GM19438 (cell line): ENCODE measurements around the gene MON1B.

ENCODE experiments used
- ATAC-seq: cut with Tn5 transposase; IDR thresholded peaks from one replicate; pipeline ENCODE4 v1.9.1; 2021; ENCODE audit warnings: low read depth; ENCODE audit not compliant: unreplicated experiment

The MON1B gene

GRCh38 chr16:77194295-77195231, 3.6 kb downstream of the MON1B start:
- ATAC-seq, result no peak

GRCh38 chr16:77195411-77195810, 4.4 kb downstream of the MON1B start:
- ATAC-seq, result no peak

- ATAC-seq, result no peak
Measured at GRCh38 chr16:77197747-77198146, 6.8 kb downstream of the MON1B start.

DNA sequence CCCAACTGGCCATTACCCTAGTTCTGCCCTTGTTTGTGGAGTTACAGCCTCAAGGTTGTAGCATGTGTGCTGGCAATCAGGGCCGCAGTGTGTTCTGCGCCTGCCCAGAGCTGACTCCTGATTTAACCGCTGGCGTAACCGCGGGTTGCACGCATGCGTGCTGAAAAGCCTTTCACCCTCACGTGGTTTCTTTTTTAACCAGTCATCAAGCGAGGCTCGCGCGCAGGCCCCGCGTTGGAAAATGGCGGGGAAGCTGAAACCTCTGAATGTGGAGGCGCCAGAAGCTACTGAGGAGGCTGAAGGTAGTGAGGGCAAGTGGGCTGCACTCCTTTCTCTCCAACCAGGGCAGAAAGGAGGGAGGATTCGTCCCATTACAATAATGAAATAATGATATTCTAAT, 8.2 kb downstream of the MON1B start, which contains the start of gene SYCE1L:
TSS of gene SYCE1L (plus strand) at position 198 of the 400 bp plus-strand sequence. CDS start at position 242, 44 bp downstream.
- no peak for ATAC-seq

- ATAC-seq, result no peak
Measured at GRCh38 chr16:77206533-77206932, 15.5 kb downstream of the MON1B start.

- no peak for ATAC-seq
Measured at GRCh38 chr16:77207030-77207429, 16.0 kb downstream of the MON1B start.

- ATAC-seq, result no peak
Measured at GRCh38 chr16:77208382-77208781, 17.4 kb downstream of the MON1B start.

DNA sequence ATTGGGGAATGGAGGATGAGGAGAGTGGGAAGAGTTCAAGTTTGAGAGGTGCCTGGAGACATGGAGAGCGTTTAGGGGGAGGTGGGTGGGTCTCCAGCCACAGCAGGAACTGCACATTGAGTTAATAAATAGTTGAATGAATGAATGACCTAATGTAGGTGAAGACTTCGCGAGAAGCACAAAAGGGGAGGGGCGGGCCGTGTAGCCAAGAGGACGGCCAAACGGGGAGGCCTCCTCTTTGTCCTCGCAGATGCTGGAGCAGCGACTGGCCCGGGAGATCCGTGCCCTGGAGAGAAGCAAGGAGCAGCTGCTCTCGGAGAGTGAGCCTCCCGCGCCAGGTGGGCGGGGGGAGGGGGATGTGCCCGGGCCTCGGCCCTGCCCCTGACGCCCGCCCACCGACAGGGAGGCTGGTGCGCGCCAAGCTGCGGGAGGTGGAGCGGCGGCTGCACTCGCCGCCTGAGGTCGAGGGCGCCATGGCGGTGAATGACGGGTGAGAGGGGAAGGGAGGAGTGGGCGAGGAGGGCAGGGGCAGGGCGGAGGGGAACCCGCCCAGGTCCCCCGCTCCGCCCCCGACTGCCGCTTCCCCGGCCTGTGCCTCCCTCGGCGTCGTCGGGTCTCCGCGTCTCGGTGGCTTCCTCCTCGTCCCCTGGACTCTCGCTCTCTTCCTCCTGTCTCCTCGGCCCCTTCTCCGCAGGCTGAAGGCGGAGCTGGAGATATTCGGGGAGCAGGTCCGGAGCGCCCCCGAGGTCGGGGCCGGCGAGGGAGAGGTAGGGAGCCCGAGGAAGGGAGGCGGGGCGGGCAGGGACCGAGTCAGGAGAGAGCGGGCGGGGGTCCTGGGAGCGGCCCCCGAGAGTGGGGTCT, 21.1 kb downstream of the MON1B start:
- ATAC-seq, result peak; percentile 67

DNA sequence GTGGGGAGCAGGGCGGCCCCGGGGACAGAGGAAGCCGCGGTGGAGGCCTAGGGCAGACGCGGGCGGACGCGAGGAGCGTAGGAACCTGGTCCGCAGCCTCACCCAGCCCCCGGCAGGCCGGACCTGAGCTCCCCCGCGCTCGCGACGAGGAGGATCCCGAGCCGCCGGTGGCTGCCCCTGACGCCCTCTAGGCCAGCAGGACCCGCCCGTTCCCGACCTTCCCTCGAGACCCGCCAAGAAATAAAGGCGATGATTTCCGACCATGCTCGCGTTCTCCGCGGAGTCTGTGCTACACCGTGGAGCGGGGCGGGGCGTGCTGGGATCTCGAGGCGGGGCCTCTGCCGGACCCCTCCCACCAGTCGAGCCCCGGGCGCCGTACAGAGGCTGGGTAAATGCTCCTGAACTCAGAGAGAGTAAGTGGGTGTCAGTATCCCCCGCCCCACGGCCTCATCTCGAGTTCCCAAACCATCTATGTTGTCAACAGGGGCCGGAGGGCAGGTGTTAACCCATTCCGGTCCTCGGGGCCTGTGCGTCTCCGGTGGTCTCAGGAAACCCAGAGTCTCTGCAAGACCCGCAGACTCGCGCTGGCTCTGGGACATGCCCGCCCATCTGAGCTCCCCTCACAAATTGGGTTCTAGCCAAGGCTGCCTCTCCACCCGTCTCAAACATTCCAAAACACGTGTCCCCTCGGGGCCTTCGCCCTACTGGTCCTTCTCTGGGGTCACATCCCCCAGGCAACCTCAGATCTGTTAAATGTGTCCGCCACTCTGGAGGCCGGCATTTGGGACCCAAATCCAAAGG, 22.0 kb downstream of the MON1B start:
- ATAC-seq, result peak; percentile 74

- no peak for ATAC-seq
Measured at GRCh38 chr16:77213542-77214106, 22.6 kb downstream of the MON1B start.

GRCh38 chr16:77214411-77215138, 23.6 kb downstream of the MON1B start:
- ATAC-seq, result no peak

DNA sequence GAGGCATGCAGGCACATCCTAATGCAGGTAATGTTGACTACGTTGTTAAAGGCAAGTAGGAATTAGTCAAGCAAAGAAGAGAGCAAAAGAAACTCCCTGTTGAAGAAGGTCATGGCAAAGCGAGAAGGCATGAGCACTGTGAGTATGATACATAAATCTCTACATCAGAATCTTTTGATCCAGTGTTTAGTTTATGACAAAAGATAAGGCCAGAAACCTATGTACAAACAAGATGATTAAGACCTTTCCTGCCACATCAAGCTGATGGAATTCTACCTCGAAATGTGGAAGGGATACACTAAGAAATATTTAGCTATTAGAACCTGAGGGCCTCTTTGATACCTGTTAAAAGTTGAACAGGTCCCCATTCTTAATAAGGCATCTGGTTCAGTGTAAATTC, 28.4 kb downstream of the MON1B start:
- no peak for ATAC-seq

- ATAC-seq, result peak; percentile 68
Measured at GRCh38 chr16:77220427-77220826, 29.4 kb downstream of the MON1B start.

GRCh38 chr16:77221482-77221881, 30.5 kb downstream of the MON1B start:
- no peak for ATAC-seq

DNA sequence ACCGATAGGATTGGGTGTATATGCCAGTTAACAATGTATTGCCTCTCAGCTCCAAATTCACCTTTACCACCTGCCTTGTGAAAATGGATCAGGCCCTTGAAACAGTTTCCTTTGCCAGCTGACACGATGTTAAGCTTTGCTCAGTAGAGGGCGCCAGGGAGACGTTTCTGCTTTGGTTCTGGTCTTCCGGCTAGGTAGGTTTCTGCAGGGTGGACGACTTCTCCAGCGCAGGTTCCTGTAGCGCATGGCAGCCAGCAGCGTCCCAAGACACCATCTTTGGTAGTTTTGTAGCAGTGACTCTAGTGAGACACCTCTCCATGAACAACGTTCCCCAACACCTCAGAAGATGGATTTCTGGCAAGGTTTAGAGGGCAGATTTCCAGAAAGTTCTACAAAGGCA, 32.2 kb downstream of the MON1B start:
- no peak for ATAC-seq

DNA sequence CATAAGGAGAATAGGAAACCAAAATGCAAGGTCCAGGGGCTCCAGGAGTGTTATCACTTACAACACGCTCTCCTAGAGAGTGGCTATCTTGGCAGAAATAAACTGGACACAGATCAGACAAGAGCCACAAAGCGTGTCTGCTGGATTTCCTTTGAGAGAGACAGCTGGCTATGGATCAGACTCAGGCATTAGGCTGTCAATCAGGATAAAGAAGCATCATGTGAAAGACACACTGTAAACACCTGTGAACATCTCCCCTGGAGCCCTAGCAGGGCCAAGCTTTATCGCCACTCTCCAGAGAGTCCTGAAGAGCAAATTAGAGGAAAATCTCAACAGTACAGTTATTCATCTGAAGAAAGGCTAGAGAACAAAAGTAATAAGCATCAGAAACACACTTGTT, 34.2 kb downstream of the MON1B start:
- no peak for ATAC-seq

DNA sequence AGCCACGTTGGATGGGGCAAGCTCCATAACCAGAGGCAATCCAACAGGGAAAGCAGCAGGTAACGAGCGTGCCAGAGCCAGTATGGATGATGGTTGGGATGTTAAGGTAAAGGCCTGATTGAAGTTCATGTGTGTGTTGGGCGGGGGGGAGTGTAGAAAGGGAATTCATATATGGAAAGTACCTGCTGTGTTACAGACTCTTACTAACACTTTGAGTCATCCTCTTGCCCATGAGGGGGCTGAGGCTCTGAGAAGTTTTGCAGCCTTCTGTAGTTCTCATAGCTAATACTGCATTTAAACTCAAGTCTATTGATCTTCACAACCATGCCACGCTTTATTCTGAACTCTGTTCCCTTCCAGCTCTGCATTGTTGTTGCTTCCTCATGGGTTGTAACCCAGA, 36.8 kb downstream of the MON1B start:
- no peak for ATAC-seq

DNA sequence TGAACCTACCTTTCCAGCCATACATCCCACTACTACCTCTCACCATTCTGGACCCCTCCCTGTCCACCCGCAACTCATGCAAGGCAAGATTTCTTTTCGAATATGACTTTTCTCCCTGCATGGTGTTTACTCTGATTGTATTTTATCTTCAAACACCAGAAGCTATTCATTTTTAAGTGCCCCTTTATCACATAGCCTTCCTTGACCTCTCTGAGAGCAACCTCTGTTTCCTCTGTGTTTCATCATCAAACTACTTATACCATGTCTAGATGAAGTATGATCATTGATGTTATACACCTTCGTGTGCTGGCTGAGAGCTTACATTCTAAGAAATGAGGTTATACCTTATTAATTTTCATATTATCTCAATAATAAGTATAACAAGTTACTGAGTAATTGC, 40.1 kb downstream of the MON1B start:
- ATAC-seq, result no peak

- ATAC-seq, result no peak
Measured at GRCh38 chr16:77233799-77234519, 43.0 kb downstream of the MON1B start.
